Sigmoid colon (tissue), 7 donors: ENCODE measurements around the gene NNMT. TPM values are rescaled to one million over a fixed set of nuclear protein-coding genes. Genes with fewer than 3 reads are reported as not detected.

Experiments used
- DNase-seq: peaks from one replicate; pipeline ENCODE4 v3.0.0-alpha.2; 2019
- H3K27ac ChIP-seq, 4 donors: fragments of 200-600 bp; sonication (generic); one replicate each; pipeline ENCODE4 v1.5.1; 2016 to 2019; ENCODE audit warnings: mild to moderate bottlenecking in 1 of 4
- H3K27me3 ChIP-seq, 3 donors: fragments of 200-600 bp; sonication (generic); one replicate each; pipeline ENCODE4 v1.5.1; 2019; ENCODE audit warnings: mild to moderate bottlenecking in 1 of 3
- H3K36me3 ChIP-seq, 4 donors: fragments of 200-600 bp; sonication (generic); one replicate each; pipeline ENCODE4 v1.5.1; 2016 to 2019
- H3K4me1 ChIP-seq, 4 donors: fragments of 200-600 bp; sonication (generic); one replicate each; pipeline ENCODE4 v1.5.1; 2017 to 2019
- H3K4me3 ChIP-seq, 4 donors: fragments of 200-600 bp; sonication (generic); one replicate each; pipeline ENCODE4 v1.5.1; 2017 to 2019; ENCODE audit warnings: mild to moderate bottlenecking in 2 of 4, moderate library complexity in 1 of 4
- H3K9me3 ChIP-seq, 4 donors: fragments of 200-600 bp in 3 of 4; sonication (generic) in 3 of 4; one replicate each; pipeline versions ENCODE4 v1.5.1 to v1.6.1; 2013 to 2019
- EP300 ChIP-seq, 4 donors: sonication (generic); formaldehyde crosslinking; IDR thresholded peaks; one replicate each; pipeline ENCODE4 v1.6.1; 2017; ENCODE audit warnings: antibody characterized with exemption in 4 of 4
- POLR2A ChIP-seq, 2 donors: fragments of 450-650 bp; IDR thresholded peaks; one replicate each; pipeline ENCODE4 v1.6.1; 2016; ENCODE audit warnings: antibody characterized with exemption in 2 of 2, mild to moderate bottlenecking in 2 of 2, moderate library complexity in 2 of 2
- POLR2AphosphoS5 ChIP-seq, 4 donors: sonication (generic); formaldehyde crosslinking; IDR thresholded peaks; one replicate each; pipeline ENCODE4 v1.6.1; 2017; ENCODE audit warnings: antibody characterized with exemption in 4 of 4
- whole genome bisulfite sequencing, 2 donors: extraction: QIAGEN DNeasy Blood & Tissue Kit; methylation state at CpG; one replicate each; pipeline ENCODE4 v1.1.7; 2013; 5-methylcytosine and 5-hydroxymethylcytosine counted together
- intact Hi-C: fragments of 100-400 bp; cut with DNase I; formaldehyde crosslinking; loops from one replicate; pipeline ENCODE4 v1.15.1; 2023
- polyA plus RNA-seq, 3 donors: library from polyadenylated mRNA; stranded (reverse); fragments of 200-250 nt; gene quantifications; one replicate each; pipeline ENCODE4 v1.2.3, GENCODE V29; 2013
- total RNA-seq, 4 donors: library from RNA; depleted of rRNA; stranded (reverse); fragments of >200 nt; gene quantifications; one replicate each; pipeline ENCODE4 v1.1.0, GENCODE V29; 2016
- TF ChIP-seq, protein P1 (sequence below), 4 experiments: fragments of 450-650 bp in 3 of 4; fragments of 200-600 bp in 1 of 4; IDR thresholded peaks; one replicate each; pipeline ENCODE4 v1.5.1; 2016 to 2019; ENCODE audit warnings: antibody characterized with exemption in 4 of 4, mild to moderate bottlenecking in 3 of 4, moderate library complexity in 2 of 4
- donor health status: healthy with polysubstance abuse.
- donor health status: Bipolar disorder and iron deficiency.
- donor health status: healthy.

Gene NNMT
- total and polyA plus RNA-seq, 7 donors: 28.0 to 960 (median 208) TPM

DNA sequence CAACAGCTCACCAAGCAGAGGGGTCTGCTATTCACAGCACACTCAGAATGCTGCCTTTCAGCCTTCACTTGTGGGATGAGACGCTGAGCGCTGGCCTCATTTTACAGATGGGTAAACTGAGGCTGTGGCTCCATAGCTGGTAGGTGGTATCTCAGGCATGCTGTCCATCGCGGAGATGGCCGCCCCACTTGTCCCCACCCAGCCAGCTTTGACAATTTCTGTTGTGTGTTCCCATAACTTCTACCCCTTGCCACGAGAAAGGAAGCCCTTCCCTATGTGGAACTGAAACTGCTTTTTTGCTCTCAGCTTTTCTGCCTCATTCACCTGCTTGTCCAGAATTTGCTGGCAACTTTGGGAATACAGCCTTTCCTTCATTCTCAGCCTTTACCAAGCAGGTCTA is 36.1 kb upstream of the NNMT start:
- Histone ChIP-seq H3K27ac (peak overlapping the region; percentile 77 to 85 (median 78)), H3K27me3 (no peaks in the 10 kb centered on the region), H3K4me1 (peaks cover 0 to 66% (median 48%) of the 10 kb centered on the region in 4 donors), H3K36me3 (peaks cover 0 to 12% (median 11%) of the 10 kb centered on the region in 4 donors), H3K9me3 (no peaks in the 10 kb centered on the region), H3K4me3 (no peak overlapping the region)
- 88 to 89% methylated on average over 6 of the region's 6 CpGs for whole genome bisulfite sequencing, 2 donors
- TF ChIP-seq, protein P1, sequence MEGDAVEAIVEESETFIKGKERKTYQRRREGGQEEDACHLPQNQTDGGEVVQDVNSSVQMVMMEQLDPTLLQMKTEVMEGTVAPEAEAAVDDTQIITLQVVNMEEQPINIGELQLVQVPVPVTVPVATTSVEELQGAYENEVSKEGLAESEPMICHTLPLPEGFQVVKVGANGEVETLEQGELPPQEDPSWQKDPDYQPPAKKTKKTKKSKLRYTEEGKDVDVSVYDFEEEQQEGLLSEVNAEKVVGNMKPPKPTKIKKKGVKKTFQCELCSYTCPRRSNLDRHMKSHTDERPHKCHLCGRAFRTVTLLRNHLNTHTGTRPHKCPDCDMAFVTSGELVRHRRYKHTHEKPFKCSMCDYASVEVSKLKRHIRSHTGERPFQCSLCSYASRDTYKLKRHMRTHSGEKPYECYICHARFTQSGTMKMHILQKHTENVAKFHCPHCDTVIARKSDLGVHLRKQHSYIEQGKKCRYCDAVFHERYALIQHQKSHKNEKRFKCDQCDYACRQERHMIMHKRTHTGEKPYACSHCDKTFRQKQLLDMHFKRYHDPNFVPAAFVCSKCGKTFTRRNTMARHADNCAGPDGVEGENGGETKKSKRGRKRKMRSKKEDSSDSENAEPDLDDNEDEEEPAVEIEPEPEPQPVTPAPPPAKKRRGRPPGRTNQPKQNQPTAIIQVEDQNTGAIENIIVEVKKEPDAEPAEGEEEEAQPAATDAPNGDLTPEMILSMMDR (IDR thresholded peaks at IDR 0.05): no peak
- TF ChIP-seq POLR2AphosphoS5 (IDR thresholded peaks at IDR 0.05): peak in 1 of 4 donors; percentile 46
- intact Hi-C loops: no loop called here
- no peak for DNase-seq

DNA sequence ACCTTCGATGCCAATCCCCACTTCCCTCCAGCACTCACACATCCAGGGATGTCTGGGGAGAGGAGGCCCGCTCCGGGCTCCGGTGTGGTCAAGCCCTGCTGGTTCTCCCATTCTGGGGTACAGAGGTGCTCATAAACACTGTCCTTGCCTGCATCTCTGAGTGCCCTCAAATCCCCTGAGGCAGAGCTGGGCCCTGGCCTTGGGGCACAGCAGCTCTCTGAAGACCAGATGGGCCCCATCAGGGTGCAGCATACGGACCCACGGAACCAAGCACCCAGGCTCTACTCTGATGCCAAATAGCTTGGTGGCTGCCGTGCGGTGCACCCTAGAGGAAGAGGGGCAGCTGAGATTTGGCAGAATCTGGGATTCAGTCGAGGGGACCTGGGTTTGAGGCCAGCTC is 35.7 kb upstream of the NNMT start:
- no peak for TF ChIP-seq POLR2A (IDR thresholded peaks at IDR 0.05)
- no peak for TF ChIP-seq POLR2AphosphoS5 (IDR thresholded peaks at IDR 0.05)
- TF ChIP-seq, protein P1 (IDR thresholded peaks at IDR 0.05): no peak
- no peaks in the 10 kb centered on the region for H3K9me3 ChIP-seq
- DNase-seq: peak; percentile 80
- peak overlapping the region; percentile 77 to 85 (median 78) for H3K27ac ChIP-seq
- 71 to 76% methylated on average over 9 of the region's 9 CpGs for WGBS, 2 donors
- H3K4me1 ChIP-seq: peaks cover 0 to 66% (median 48%) of the 10 kb centered on the region in 4 donors
- H3K4me3 ChIP-seq: no peak overlapping the region
- H3K27me3 ChIP-seq: no peaks in the 10 kb centered on the region
- intact Hi-C loops: no loop called here
- H3K36me3 ChIP-seq: peaks cover 0 to 12% (median 11%) of the 10 kb centered on the region in 4 donors

DNA sequence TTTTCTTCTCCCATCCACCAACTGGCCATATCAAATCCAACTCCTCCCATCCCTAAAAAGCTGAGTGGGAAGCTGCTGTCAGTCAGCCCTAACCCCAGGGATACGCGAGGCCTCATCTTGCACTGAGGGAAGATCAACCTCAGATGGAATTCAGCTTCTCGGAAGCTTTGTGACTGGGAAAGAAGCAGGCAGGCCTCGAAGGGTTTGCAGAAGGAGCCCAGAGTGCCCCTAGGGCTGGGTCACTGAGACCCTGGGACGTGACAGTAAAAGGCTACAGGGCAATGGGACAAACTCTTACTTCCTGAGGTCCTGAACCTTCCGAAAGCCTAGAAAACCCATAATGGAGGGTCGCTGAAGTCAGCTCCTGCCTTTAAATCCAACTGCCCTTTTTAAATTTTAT is 34.4 kb upstream of the NNMT start:
- 85% methylated on average over 7 of the region's 7 CpGs for WGBS, 2 donors
- H3K9me3 ChIP-seq: no peaks in the 10 kb centered on the region
- peaks cover 0 to 4% (median 2%) of the 10 kb centered on the region in 4 donors for H3K36me3 ChIP-seq
- peak overlapping the region in 1 of 4 donors; percentile 85 for H3K27ac ChIP-seq
- no peak overlapping the region for H3K4me3 ChIP-seq
- no peak for DNase-seq
- no peak for TF ChIP-seq EP300 (IDR thresholded peaks at IDR 0.05)
- TF ChIP-seq POLR2A (IDR thresholded peaks at IDR 0.05): no peak
- TF ChIP-seq, protein P1 (IDR thresholded peaks at IDR 0.05): no peak
- TF ChIP-seq POLR2AphosphoS5 (IDR thresholded peaks at IDR 0.05): peak in 2 of 4 donors; percentile 14 to 24
- intact Hi-C loops: loop anchor here (1.0 kb wide), 3 partner anchors 225 to 365 kb away; no protein-coding TSS in a partner anchor
- no peaks in the 10 kb centered on the region for H3K27me3 ChIP-seq
- H3K4me1 ChIP-seq: peaks cover 0 to 59% (median 40%) of the 10 kb centered on the region in 4 donors

DNA sequence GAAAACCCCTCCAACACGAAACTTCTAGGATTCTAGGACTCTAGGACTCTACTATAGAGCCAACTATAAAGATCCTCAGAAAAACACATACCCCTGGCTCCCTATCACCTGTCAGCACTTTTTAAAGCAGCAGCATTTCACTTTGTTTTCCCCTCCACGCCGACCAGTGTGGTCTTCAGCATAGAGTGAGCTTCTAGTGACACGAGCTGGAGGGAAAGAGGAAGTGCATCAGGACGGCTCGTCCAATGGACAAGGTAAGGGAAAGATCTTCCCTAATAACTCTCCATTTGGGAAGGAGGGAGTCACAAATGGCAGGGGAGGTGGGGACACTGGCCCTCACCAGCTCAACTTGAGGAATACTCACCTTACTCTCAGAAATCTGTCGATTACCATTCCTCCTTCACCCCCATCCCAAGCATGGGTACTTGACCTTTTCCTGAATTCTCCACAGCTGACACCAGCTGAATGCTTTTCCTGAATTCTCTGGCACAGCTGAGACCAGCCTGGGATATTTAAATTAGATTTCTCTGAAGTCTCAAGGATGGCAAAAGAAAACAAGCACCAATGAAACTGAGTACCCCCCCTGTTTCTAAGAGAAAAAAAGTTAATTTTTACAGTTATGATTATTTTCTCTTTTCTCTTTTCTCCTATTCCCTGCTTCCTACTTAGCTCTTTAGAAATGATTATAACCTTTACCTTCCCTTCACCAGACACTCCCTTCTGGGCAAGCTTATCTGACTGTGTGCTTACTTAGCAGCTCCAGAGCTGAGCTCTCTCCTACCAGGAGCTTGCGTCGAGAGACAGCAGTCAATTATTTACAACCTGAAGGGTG is 33.3 kb upstream of the NNMT start:
- Histone ChIP-seq H3K4me1 (peaks cover 0 to 48% (median 29%) of the 10 kb centered on the region in 4 donors), H3K4me3 (no peak overlapping the region), H3K27ac (peak overlapping the region in 1 of 4 donors; percentile 85), H3K27me3 (no peaks in the 10 kb centered on the region), H3K36me3 (no peaks in the 10 kb centered on the region), H3K9me3 (no peaks in the 10 kb centered on the region)
- 7 to 23% methylated on average over 9 of the region's 9 CpGs for WGBS, 2 donors
- peak; percentile 84 for DNase-seq
- intact Hi-C loops: loop anchor here (1.0 kb wide), 2 partner anchors 269 to 367 kb away; no protein-coding TSS in a partner anchor
- TF ChIP-seq POLR2AphosphoS5 (IDR thresholded peaks at IDR 0.05) (peak in 2 of 4 donors; percentile 61 to 75), POLR2A (IDR thresholded peaks at IDR 0.05) (no peak)
- TF ChIP-seq, protein P1 (IDR thresholded peaks at IDR 0.05): peak; percentile 52 to 66 (median 66)
